CD14-positive monocyte (primary cell): ENCODE measurements around the gene PEMT. TPM values are rescaled to one million over a fixed set of nuclear protein-coding genes. Genes with fewer than 3 reads are reported as not detected.

Experiments
- DNase-seq, 3 donors: peaks; one replicate each; pipeline ENCODE4 v3.0.0-alpha.2; 2011 to 2022
- H2AFZ ChIP-seq: 2 replicates; pipeline ENCODE4 v1.6.0; 2012; ENCODE audit warnings: mild to moderate bottlenecking, low read depth, low read length, inconsistent platforms; ENCODE audit not compliant: insufficient read depth, poor library complexity, severe bottlenecking
- H3K27ac ChIP-seq, 2 donors: 1 replicate in 1 of 2; 2 replicates in 1 of 2; pipeline ENCODE4 v1.5.1; 2012 to 2013; ENCODE audit warnings: low read length in 2 of 2, control low read depth in 1 of 2, inconsistent platforms in 1 of 2, low read depth in 1 of 2, mild to moderate bottlenecking in 1 of 2
- H3K27me3 ChIP-seq, 2 donors: one replicate each; pipeline versions ENCODE4 v1.6.0 to v1.6.1; 2011 to 2013; ENCODE audit warnings: low read length in 2 of 2; ENCODE audit not compliant: control insufficient read depth in 2 of 2, insufficient read depth in 2 of 2
- H3K36me3 ChIP-seq, 2 donors: replicated peaks in 1 of 2; 1 replicate in 1 of 2; 2 replicates in 1 of 2; pipeline versions ENCODE4 v1.5.1 to v1.6.1; 2012 to 2013; ENCODE audit warnings: low read length in 2 of 2, control low read depth in 1 of 2, inconsistent platforms in 1 of 2, mild to moderate bottlenecking in 1 of 2; ENCODE audit not compliant: insufficient read depth in 2 of 2, control insufficient read depth in 1 of 2
- H3K4me1 ChIP-seq, 2 donors: 1 replicate in 1 of 2; 2 replicates in 1 of 2; pipeline versions ENCODE4 v1.5.1 to v1.6.1; 2012 to 2013; ENCODE audit warnings: low read length in 2 of 2, control low read depth in 1 of 2, inconsistent platforms in 1 of 2, mild to moderate bottlenecking in 1 of 2, moderate library complexity in 1 of 2; ENCODE audit not compliant: insufficient read depth in 2 of 2, control insufficient read depth in 1 of 2
- H3K4me2 ChIP-seq: replicated peaks from 2 replicates; pipeline ENCODE3; 2012; ENCODE audit warnings: low read length, moderate library complexity, mild to moderate bottlenecking; ENCODE audit not compliant: poor library complexity, severe bottlenecking; ENCODE audit errors: extremely low read depth
- H3K4me3 ChIP-seq, 3 experiments: fragments of 200-600 bp in 1 of 3; sonication (generic) in 1 of 3; replicated peaks in 1 of 3; 1 replicate in 2 of 3; 2 replicates in 1 of 3; pipeline ENCODE4 v1.5.1; 2011 to 2013; ENCODE audit warnings: low read length in 3 of 3, mild to moderate bottlenecking in 3 of 3, control low read depth in 2 of 3, low read depth in 2 of 3, inconsistent platforms in 1 of 3, moderate library complexity in 1 of 3
- H3K79me2 ChIP-seq: 2 replicates; pipeline ENCODE4 v1.6.0; 2012; ENCODE audit warnings: mild to moderate bottlenecking, control low read depth, inconsistent platforms, low read length, moderate library complexity; ENCODE audit not compliant: insufficient read depth
- H3K9ac ChIP-seq: 2 replicates; pipeline ENCODE4 v1.6.0; 2017; ENCODE audit warnings: low read length, mild to moderate bottlenecking; ENCODE audit not compliant: insufficient read depth, poor library complexity, severe bottlenecking
- H3K9me3 ChIP-seq, 2 donors: replicated peaks in 1 of 2; 1 replicate in 1 of 2; 2 replicates in 1 of 2; pipeline versions ENCODE4 v1.5.1 to v1.6.1; 2012 to 2013; ENCODE audit warnings: low read length in 2 of 2, control low read depth in 1 of 2; ENCODE audit not compliant: control insufficient read depth in 1 of 2, insufficient read depth in 1 of 2
- H4K20me1 ChIP-seq: 2 replicates; pipeline ENCODE4 v1.6.0; 2012; ENCODE audit warnings: mild to moderate bottlenecking, low read length, control low read depth, moderate library complexity; ENCODE audit not compliant: insufficient read depth
- H3K27ac Mint-ChIP-seq, 7 donors: one replicate each; pipeline ENCODE4 v1.8.0; 2020; ENCODE audit warnings: mild to moderate bottlenecking in 7 of 7, mixed read lengths in 7 of 7, moderate library complexity in 6 of 7, inconsistent platforms in 2 of 7
- H3K27me3 Mint-ChIP-seq, 3 donors: one replicate each; pipeline ENCODE4 v1.8.0; 2021 to 2022; ENCODE audit warnings: low read depth in 3 of 3, mild to moderate bottlenecking in 3 of 3, mixed read lengths in 3 of 3, moderate library complexity in 3 of 3, inconsistent platforms in 1 of 3
- H3K36me3 Mint-ChIP-seq, 2 donors: one replicate each; pipeline ENCODE4 v1.8.0; 2020; ENCODE audit warnings: mixed read lengths in 2 of 2, inconsistent platforms in 1 of 2, mild to moderate bottlenecking in 1 of 2
- H3K4me1 Mint-ChIP-seq: one replicate; pipeline ENCODE4 v1.8.0; 2020; ENCODE audit warnings: mild to moderate bottlenecking, mixed read lengths
- H3K4me3 Mint-ChIP-seq, 2 donors: one replicate each; pipeline ENCODE4 v1.8.0; 2020; ENCODE audit warnings: mild to moderate bottlenecking in 2 of 2, mixed read lengths in 2 of 2, moderate library complexity in 1 of 2
- H3K9me3 Mint-ChIP-seq, 7 donors: one replicate each; pipeline ENCODE4 v1.8.0; 2020 to 2022; ENCODE audit warnings: mixed read lengths in 7 of 7, mild to moderate bottlenecking in 6 of 7, moderate library complexity in 6 of 7, inconsistent platforms in 2 of 7
- CTCF ChIP-seq: fragments of 200-600 bp; IDR thresholded peaks from one replicate; pipeline ENCODE4 v1.8.0; 2022; ENCODE audit warnings: antibody characterized with exemption, mild to moderate bottlenecking
- WGBS: methylation state at CpG from one replicate; pipeline ENCODE4 v1.1.5; 2013; ENCODE audit warnings: missing lambda C conversion rate; ENCODE audit not compliant: insufficient coverage; 5-methylcytosine and 5-hydroxymethylcytosine counted together
- intact Hi-C, 2 donors: fragments of 100-400 bp; cut with micrococcal nuclease; formaldehyde crosslinking; loops; one replicate each; pipeline versions ENCODE4 v1.15.0 to v1.15.1; 2023
- polyA plus RNA-seq, 3 donors: library from polyadenylated mRNA; depleted of rRNA in 1 of 3; unstranded in 2 of 3; stranded (reverse) in 1 of 3; fragments of 300-500 nt in 2 of 3; fragments of >200 nt in 1 of 3; fragmentation: Illumina TruSeq in 2 of 3; gene quantifications; 1 replicate in 2 of 3; 2 replicates in 1 of 3; pipeline ENCODE4 v1.2.3, GENCODE V29; 2012 to 2021

The PEMT gene
- polyA plus RNA-seq, 3 donors = 26.7 to 41.0 (median 38.4) TPM

GRCh38 chr17:17527534-17527933, 64.0 kb downstream of the PEMT start:
- H3K9me3 ChIP-seq = no peaks in the 10 kb centered on the region
- H3K4me2 ChIP-seq = no peak overlapping the region
- 97% methylated on average over 9 of the region's 11 CpGs for WGBS
- H3K4me3 ChIP-seq = no peak overlapping the region
- H3K4me3 Mint-ChIP-seq = no peak overlapping the region
- peak overlapping the region in 1 of 7 donors; percentile 27 for H3K27ac Mint-ChIP-seq
- TF ChIP-seq CTCF = no peak
- no peak for DNase-seq
- no peak overlapping the region for H2AFZ ChIP-seq
- H3K27ac ChIP-seq = no peak overlapping the region
- intact Hi-C loops = no loop called here
- H3K9me3 Mint-ChIP-seq = peaks cover 0 to 2% (median 0%) of the 10 kb centered on the region in 7 donors
- H3K79me2 ChIP-seq = no peaks in the 10 kb centered on the region
- H3K4me1 Mint-ChIP-seq = no peaks in the 10 kb centered on the region
- no peak overlapping the region for H3K9ac ChIP-seq
- no peaks in the 10 kb centered on the region for H3K36me3 ChIP-seq
- H3K4me1 ChIP-seq = no peaks in the 10 kb centered on the region
- no peaks in the 10 kb centered on the region for H4K20me1 ChIP-seq
- H3K27me3 ChIP-seq = no peaks in the 10 kb centered on the region
- no peaks in the 10 kb centered on the region for H3K36me3 Mint-ChIP-seq
- H3K27me3 Mint-ChIP-seq = peaks cover 0 to 2% (median 0%) of the 10 kb centered on the region in 3 donors

GRCh38 chr17:17526369-17526768, 65.1 kb downstream of the PEMT start:
- Histone ChIP-seq H3K36me3 (no peaks in the 10 kb centered on the region), H2AFZ (no peak overlapping the region), H3K9me3 (no peaks in the 10 kb centered on the region), H3K27me3 (no peaks in the 10 kb centered on the region), H3K9ac (no peak overlapping the region), H4K20me1 (no peaks in the 10 kb centered on the region), H3K4me3 (no peak overlapping the region), H3K79me2 (no peaks in the 10 kb centered on the region), H3K27ac (no peak overlapping the region), H3K4me1 (no peaks in the 10 kb centered on the region), H3K4me2 (no peak overlapping the region)
- no peak for DNase-seq
- no peak for TF ChIP-seq CTCF
- Mint-ChIP-seq H3K4me3 (no peak overlapping the region), H3K27me3 (peaks cover 0 to 2% (median 0%) of the 10 kb centered on the region in 3 donors), H3K36me3 (no peaks in the 10 kb centered on the region), H3K4me1 (no peaks in the 10 kb centered on the region), H3K9me3 (peaks cover 0 to 2% (median 0%) of the 10 kb centered on the region in 7 donors), H3K27ac (no peak overlapping the region)
- 89% methylated on average over 10 of the region's 14 CpGs for WGBS
- intact Hi-C loops = no loop called here
